HG03066 (cell line): ENCODE results near the gene CSNK1G2.

Source experiments
- ATAC-seq: cut with Tn5 transposase; IDR thresholded peaks from one replicate; pipeline ENCODE4 v1.9.1; 2021; ENCODE audit warnings: low read depth; ENCODE audit not compliant: unreplicated experiment

The CSNK1G2 gene

DNA sequence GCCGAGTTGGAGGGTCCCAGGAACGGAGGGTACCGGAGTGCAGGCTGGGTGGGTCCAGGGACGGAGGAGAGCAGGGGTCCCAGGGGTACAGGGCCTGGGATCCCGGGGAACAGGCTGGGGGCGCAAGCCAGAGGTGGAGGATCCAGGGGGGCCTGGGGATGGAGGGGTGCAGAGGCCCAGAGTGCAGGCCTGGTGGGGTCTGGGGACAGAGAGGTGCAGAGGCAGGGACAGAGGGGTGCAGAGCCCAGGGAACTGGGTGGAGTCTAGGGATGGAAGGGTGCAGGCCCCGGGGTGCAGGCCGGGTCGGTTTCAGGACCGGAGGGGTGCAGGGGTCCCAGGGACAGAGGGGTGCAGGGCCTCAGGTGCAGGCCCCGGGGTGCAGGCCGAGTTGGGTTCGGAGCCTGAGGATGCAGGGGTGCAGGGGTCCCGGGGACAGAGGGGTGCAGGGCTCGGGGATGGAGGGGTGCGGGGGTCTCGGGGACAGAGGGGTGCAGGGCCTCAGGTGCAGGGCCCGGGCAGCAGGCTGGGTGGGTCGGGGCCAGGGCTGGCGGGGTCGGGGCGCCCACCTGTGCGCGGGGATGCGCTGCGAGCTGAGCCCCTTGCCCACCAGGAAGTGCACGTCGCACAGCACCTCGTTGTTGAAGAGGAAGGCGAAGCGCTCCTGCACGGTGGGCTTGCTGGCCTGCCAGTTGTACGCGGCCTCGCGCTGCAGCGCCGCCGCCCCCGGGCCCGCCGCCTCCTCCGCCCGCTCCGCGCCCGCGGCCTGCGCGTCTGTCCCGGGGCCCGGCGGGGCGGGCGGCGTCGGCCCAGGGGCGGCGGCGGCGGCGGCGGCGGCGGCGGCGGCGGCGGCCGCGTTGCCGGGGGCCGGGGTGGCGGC, 74.0 kb downstream of the CSNK1G2 start:
- ATAC-seq, result no peak

- no peak for ATAC-seq
Measured at GRCh38 chr19:2015608-2015950, 74.6 kb downstream of the CSNK1G2 start, which contains the start of gene BTBD2. BTBD2 (minus strand) TSS chr19:2015714; CDS start chr19:2015703, 11 bp downstream.

DNA sequence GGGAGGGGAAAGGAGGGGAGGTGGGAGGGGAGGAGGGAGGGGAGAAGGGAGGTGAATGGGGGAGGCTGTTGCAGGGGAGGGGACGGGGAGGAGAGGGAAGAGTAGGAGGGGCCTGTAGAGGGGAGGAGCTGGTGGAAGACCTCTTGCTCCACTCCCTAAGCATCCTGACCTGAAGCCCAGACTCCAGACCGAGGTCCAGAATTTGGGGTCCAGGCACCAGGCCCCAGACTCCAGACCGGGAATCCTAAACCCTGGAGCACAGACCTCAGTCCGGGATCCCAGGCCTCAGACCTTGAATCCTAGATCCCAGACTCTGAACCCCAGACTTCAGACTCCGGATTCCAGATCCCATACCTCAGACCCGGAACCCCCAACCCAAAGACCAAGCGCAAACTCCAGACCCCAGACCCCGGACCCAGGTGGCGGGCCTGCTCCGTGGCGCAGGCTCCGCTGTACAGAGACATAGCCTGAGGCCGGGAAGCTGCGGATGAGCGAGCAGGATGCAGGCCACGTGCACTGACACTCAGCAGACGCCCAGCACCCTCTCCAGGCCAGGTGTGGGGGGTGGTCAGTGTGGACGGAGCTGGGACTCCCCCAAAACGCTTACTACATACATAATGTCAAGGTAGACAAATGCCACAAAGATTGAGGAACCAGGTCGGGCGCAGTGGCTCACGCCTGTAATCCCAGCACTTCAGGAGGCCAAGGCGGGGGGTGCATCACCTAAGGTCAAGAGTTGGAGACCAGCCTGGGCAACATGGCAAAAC, 75.3 kb downstream of the CSNK1G2 start:
- ATAC-seq, result no peak

DNA sequence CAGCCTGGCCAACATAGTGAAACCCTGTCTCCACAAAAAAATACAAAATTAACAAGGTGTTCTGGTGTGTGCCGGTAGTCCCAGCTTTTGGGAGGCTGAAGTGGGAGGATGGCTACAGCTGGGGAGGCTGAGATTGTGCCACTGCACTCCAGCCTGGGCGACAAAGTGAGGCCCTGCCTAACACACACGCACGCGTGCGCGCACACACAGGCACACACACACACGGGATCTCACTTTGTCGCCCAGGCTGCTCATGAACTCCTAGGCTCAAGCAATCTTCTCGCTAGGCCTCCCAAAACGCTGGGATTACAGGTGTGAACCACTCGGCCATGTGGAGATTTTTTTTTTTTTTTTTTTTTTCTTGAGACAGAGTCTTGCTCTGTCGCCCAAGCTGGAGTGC, 77.8 kb downstream of the CSNK1G2 start:
- ATAC-seq, result no peak

GRCh38 chr19:2021453-2022140, 80.6 kb downstream of the CSNK1G2 start:
- ATAC-seq, result no peak

- ATAC-seq, result no peak
Measured at GRCh38 chr19:2022289-2022688, 81.3 kb downstream of the CSNK1G2 start.

DNA sequence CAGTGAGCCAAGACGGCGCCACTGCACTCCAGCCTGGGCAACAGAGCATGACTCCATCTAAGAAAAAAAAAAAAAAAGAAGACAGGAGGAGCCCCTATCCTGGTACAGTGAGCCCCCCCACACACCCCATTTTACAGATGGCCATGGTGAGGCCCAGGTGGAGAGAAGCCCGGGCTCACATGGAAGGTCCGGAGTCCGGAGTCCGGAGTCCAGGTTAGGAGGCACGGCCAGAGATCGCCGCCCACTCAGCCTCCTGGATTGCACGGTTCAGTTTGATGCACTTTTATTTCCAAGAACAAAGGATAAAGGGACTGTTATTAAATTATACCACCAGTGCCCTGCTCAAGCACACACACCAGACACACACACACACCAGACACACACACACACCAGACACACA, 85.8 kb downstream of the CSNK1G2 start:
- no peak for ATAC-seq

DNA sequence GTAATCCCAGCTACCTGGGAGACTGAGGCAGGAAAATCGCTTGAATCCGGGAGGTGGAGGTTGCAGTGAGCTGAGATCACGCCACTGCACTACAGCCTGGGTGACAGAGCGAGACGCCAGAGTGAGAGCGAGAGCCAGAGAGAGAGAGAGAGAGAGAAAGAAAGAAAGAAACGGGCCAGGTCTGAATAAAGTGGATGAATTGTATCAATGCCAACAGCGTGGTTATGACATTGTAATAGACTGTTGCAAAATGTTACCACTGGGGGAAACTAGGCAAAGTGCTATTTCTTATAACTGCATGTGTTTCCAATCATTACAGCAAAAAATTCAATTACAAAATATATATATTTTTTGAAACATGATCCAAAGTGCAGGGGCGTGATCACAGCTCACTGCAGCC, 86.4 kb downstream of the CSNK1G2 start:
- no peak for ATAC-seq
